Progenitor cell of endocrine pancreas (in vitro differentiated cells): ENCODE measurements around the gene ECD. TPM values are rescaled to one million over a fixed set of nuclear protein-coding genes. Genes with fewer than 3 reads are reported as not detected.

Experiments used
- DNase-seq: peaks from one replicate; pipeline ENCODE4 v3.0.0; 2021; ENCODE audit warnings: low spot score; ENCODE audit not compliant: unreplicated experiment
- H3K27ac Mint-ChIP-seq: 2 replicates; pipeline ENCODE4 v1.8.0; 2021; ENCODE audit warnings: mild to moderate bottlenecking, moderate library complexity, mixed read lengths
- H3K27me3 Mint-ChIP-seq: 2 replicates; pipeline ENCODE4 v1.8.0; 2021; ENCODE audit warnings: mixed read lengths
- H3K36me3 Mint-ChIP-seq: 2 replicates; pipeline ENCODE4 v1.8.0; 2022; ENCODE audit warnings: mixed read lengths; ENCODE audit not compliant: insufficient read depth
- H3K4me1 Mint-ChIP-seq: 2 replicates; pipeline ENCODE4 v1.8.0; 2021; ENCODE audit warnings: low read depth, mixed read lengths
- H3K4me3 Mint-ChIP-seq: 2 replicates; pipeline ENCODE4 v1.8.0; 2021; ENCODE audit warnings: low read depth, mild to moderate bottlenecking, moderate library complexity, mixed read lengths
- H3K9me3 Mint-ChIP-seq: 2 replicates; pipeline ENCODE4 v1.8.0; 2021; ENCODE audit warnings: low read depth, mixed read lengths
- CTCF ChIP-seq: fragments of 200-600 bp; sonication (generic); IDR thresholded peaks from one replicate; pipeline ENCODE4 v1.5.0; 2021; ENCODE audit warnings: antibody characterized with exemption, mild to moderate bottlenecking; ENCODE audit not compliant: unreplicated experiment
- total RNA-seq: library from RNA; stranded (reverse); gene quantifications from 2 replicates; pipeline ENCODE4 v1.2.1, GENCODE V29; 2021

The ECD gene
- total RNA-seq, 1 donor from 2014 or later = 29.7 TPM

GRCh38 chr10:73186266-73186665, 18.5 kb upstream of the ECD start:
- DNase-seq = no peak
- Mint-ChIP-seq H3K27ac (no peak overlapping the region), H3K4me1 (peaks cover 2% of the 10 kb centered on the region), H3K4me3 (no peak overlapping the region), H3K36me3 (peaks cover 14% of the 10 kb centered on the region), H3K9me3 (no peaks in the 10 kb centered on the region), H3K27me3 (no peaks in the 10 kb centered on the region)
- no peak for TF ChIP-seq CTCF

GRCh38 chr10:73183667-73184281, 16.0 kb upstream of the ECD start:
- H3K9me3 Mint-ChIP-seq = no peaks in the 10 kb centered on the region
- peak overlapping the region; percentile 19 for H3K27ac Mint-ChIP-seq
- H3K4me1 Mint-ChIP-seq = peaks cover 2% of the 10 kb centered on the region
- no peak for DNase-seq
- H3K27me3 Mint-ChIP-seq = no peaks in the 10 kb centered on the region
- no peak overlapping the region for H3K4me3 Mint-ChIP-seq
- peaks cover 18% of the 10 kb centered on the region for H3K36me3 Mint-ChIP-seq
- no peak for TF ChIP-seq CTCF

GRCh38 chr10:73182568-73182967, 14.8 kb upstream of the ECD start:
- peaks cover 19% of the 10 kb centered on the region for H3K36me3 Mint-ChIP-seq
- no peaks in the 10 kb centered on the region for H3K27me3 Mint-ChIP-seq
- H3K4me3 Mint-ChIP-seq = no peak overlapping the region
- no peak for DNase-seq
- H3K27ac Mint-ChIP-seq = no peak overlapping the region
- H3K9me3 Mint-ChIP-seq = no peaks in the 10 kb centered on the region
- H3K4me1 Mint-ChIP-seq = peaks cover 2% of the 10 kb centered on the region
- no peak for TF ChIP-seq CTCF

GRCh38 chr10:73174148-73174925, 6.5 kb upstream of the ECD start:
- Mint-ChIP-seq H3K36me3 (peaks cover 3% of the 10 kb centered on the region), H3K9me3 (no peaks in the 10 kb centered on the region), H3K4me3 (no peak overlapping the region), H3K27me3 (no peaks in the 10 kb centered on the region), H3K4me1 (no peaks in the 10 kb centered on the region), H3K27ac (no peak overlapping the region)
- TF ChIP-seq CTCF = no peak
- no peak for DNase-seq

GRCh38 chr10:73172867-73173266, 5.1 kb upstream of the ECD start:
- Mint-ChIP-seq H3K4me3 (no peak overlapping the region), H3K9me3 (no peaks in the 10 kb centered on the region), H3K27ac (no peak overlapping the region), H3K4me1 (peaks cover 4% of the 10 kb centered on the region), H3K36me3 (peaks cover 3% of the 10 kb centered on the region), H3K27me3 (no peaks in the 10 kb centered on the region)
- no peak for TF ChIP-seq CTCF
- no peak for DNase-seq
